Esophagus squamous epithelium (tissue), 4 donors: ENCODE data around the gene APLN.

Source experiments
- CTCF ChIP-seq, 6 experiments: fragments of 450-650 bp in 4 of 6; fragments of 200-600 bp in 2 of 6; sonication (generic) in 2 of 6; IDR thresholded peaks; one replicate each; pipeline ENCODE4 v1.5.1; 2016 to 2019; ENCODE audit warnings: antibody characterized with exemption in 6 of 6, mild to moderate bottlenecking in 4 of 6, moderate library complexity in 4 of 6
- POLR2A ChIP-seq, 4 donors: fragments of 450-650 bp; IDR thresholded peaks; one replicate each; pipeline ENCODE4 v1.6.1; 2017; ENCODE audit warnings: antibody characterized with exemption in 4 of 4, mild to moderate bottlenecking in 4 of 4, moderate library complexity in 3 of 4

- TF ChIP-seq CTCF (IDR thresholded peaks at IDR 0.05) (no peak), POLR2A (IDR thresholded peaks at IDR 0.05) (no peak)
Measured at GRCh38 chrX:129659141-129659540, 4.4 kb upstream of the APLN start.
